Smooth muscle cell (in vitro differentiated cells): ENCODE results near the gene DDX4. TPM values are rescaled to one million over a fixed set of nuclear protein-coding genes. Genes with fewer than 3 reads are reported as not detected.

Source experiments
- DNase-seq: peaks from one replicate; lab custom pipeline; 2025; ENCODE audit not compliant: unreplicated experiment; lab: John Stamatoyannopoulos, UW
- H2AFZ ChIP-seq: fragments of 200-600 bp; sonication (generic); 2 replicates; pipeline ENCODE4 v1.6.0; 2016; ENCODE audit warnings: antibody characterized with exemption, low read depth, mild to moderate bottlenecking
- H3F3A ChIP-seq: fragments of 200-600 bp; sonication (generic); 2 replicates; pipeline ENCODE4 v1.6.0; 2017; ENCODE audit warnings: antibody characterized with exemption, low read depth
- H3K27ac ChIP-seq: fragments of 200-600 bp; sonication (generic); 2 replicates; pipeline ENCODE4 v1.5.1; 2016; ENCODE audit warnings: low read depth, mild to moderate bottlenecking
- H3K27me3 ChIP-seq: fragments of 200-600 bp; sonication (generic); 2 replicates; pipeline ENCODE4 v1.6.1; 2016; ENCODE audit warnings: low read depth, mild to moderate bottlenecking
- H3K36me3 ChIP-seq: fragments of 200-600 bp; sonication (generic); 2 replicates; pipeline ENCODE4 v1.5.1; 2016; ENCODE audit warnings: low read depth
- H3K4me1 ChIP-seq: fragments of 200-600 bp; sonication (generic); 2 replicates; pipeline ENCODE4 v1.5.1; 2016; ENCODE audit warnings: low read depth
- H3K4me2 ChIP-seq: fragments of 200-600 bp; sonication (generic); 2 replicates; pipeline ENCODE4 v1.6.0; 2016; ENCODE audit warnings: mild to moderate bottlenecking
- H3K4me3 ChIP-seq: fragments of 200-600 bp; sonication (generic); 2 replicates; pipeline ENCODE4 v1.5.1; 2016; ENCODE audit warnings: mild to moderate bottlenecking
- H3K79me2 ChIP-seq: fragments of 200-600 bp; sonication (generic); 2 replicates; pipeline ENCODE4 v1.6.0; 2016; ENCODE audit warnings: low read depth, mild to moderate bottlenecking
- H3K9ac ChIP-seq: fragments of 200-600 bp; sonication (generic); 2 replicates; pipeline ENCODE4 v1.6.0; 2016; ENCODE audit warnings: low read depth
- H3K9me3 ChIP-seq: fragments of 200-600 bp; sonication (generic); replicated peaks from 2 replicates; pipeline ENCODE4 v1.5.1; 2016; ENCODE audit warnings: low read depth
- H4K20me1 ChIP-seq: fragments of 200-600 bp; sonication (generic); 2 replicates; pipeline ENCODE4 v1.6.0; 2016; ENCODE audit warnings: low read depth
- CTCF ChIP-seq: fragments of 200-600 bp; sonication (generic); IDR thresholded peaks from 2 replicates; pipeline ENCODE4 v1.5.1; 2017; ENCODE audit warnings: borderline replicate concordance, mild to moderate bottlenecking, antibody characterized with exemption; ENCODE audit not compliant: insufficient read depth, poor library complexity, severe bottlenecking
- WGBS: methylation state at CpG from one replicate; pipeline ENCODE4 v1.1.7; 2016; ENCODE audit warnings: low lambda C conversion rate; 5-methylcytosine and 5-hydroxymethylcytosine counted together
- polyA plus RNA-seq: library from polyadenylated mRNA; unstranded; fragments of >200 nt; fragmentation: Nextera tagmentation; extraction: Ambion mirVana; gene quantifications from 2 replicates; pipeline ENCODE4 v1.2.1, GENCODE V29; 2016
- total RNA-seq: library from RNA; depleted of rRNA; stranded (reverse); fragments of >200 nt; gene quantifications from 2 replicates; pipeline ENCODE4 v1.2.3, GENCODE V29; 2014

DDX4 gene
- total and polyA plus RNA-seq, 2 experiments from 2014 or later: 0.09 TPM; not detected in 1

GRCh38 chr5:55701462-55702103 is 36.3 kb upstream of the DDX4 start:
- Histone ChIP-seq H3K4me1 (no peaks in the 10 kb centered on the region), H3K36me3 (peaks cover 9% of the 10 kb centered on the region), H3K79me2 (peaks cover 20% of the 10 kb centered on the region), H4K20me1 (peaks cover 3% of the 10 kb centered on the region), H3K27ac (no peak overlapping the region), H3K9ac (no peak overlapping the region), H3K27me3 (no peaks in the 10 kb centered on the region), H3F3A (no peaks in the 10 kb centered on the region), H3K9me3 (no peaks in the 10 kb centered on the region), H3K4me2 (no peak overlapping the region), H2AFZ (no peak overlapping the region), H3K4me3 (no peak overlapping the region)
- no peak for DNase-seq
- WGBS: 79% methylated on average over 3 of the region's 3 CpGs
- no peak for TF ChIP-seq CTCF

GRCh38 chr5:55702598-55703345 is 35.1 kb upstream of the DDX4 start:
- Histone ChIP-seq H3K4me1 (no peaks in the 10 kb centered on the region), H3K4me3 (no peak overlapping the region), H4K20me1 (peaks cover 3% of the 10 kb centered on the region), H3K36me3 (peaks cover 9% of the 10 kb centered on the region), H3K9ac (no peak overlapping the region), H3K79me2 (peaks cover 18% of the 10 kb centered on the region), H3F3A (no peaks in the 10 kb centered on the region), H3K27me3 (no peaks in the 10 kb centered on the region), H2AFZ (no peak overlapping the region), H3K27ac (no peak overlapping the region), H3K4me2 (no peak overlapping the region), H3K9me3 (no peaks in the 10 kb centered on the region)
- no peak for DNase-seq
- 76% methylated on average over 1 of the region's 1 CpG for WGBS
- no peak for TF ChIP-seq CTCF

GRCh38 chr5:55706230-55706629 is 31.6 kb upstream of the DDX4 start:
- no peak overlapping the region for H3K4me2 ChIP-seq
- H3K27ac ChIP-seq: no peak overlapping the region
- peaks cover 9% of the 10 kb centered on the region for H3K36me3 ChIP-seq
- H3K9ac ChIP-seq: no peak overlapping the region
- H3K79me2 ChIP-seq: peaks cover 28% of the 10 kb centered on the region
- no peaks in the 10 kb centered on the region for H3K9me3 ChIP-seq
- H3K4me3 ChIP-seq: no peak overlapping the region
- DNase-seq: no peak
- no peaks in the 10 kb centered on the region for H3F3A ChIP-seq
- H2AFZ ChIP-seq: no peak overlapping the region
- H3K27me3 ChIP-seq: no peaks in the 10 kb centered on the region
- H4K20me1 ChIP-seq: peaks cover 3% of the 10 kb centered on the region
- TF ChIP-seq CTCF: no peak
- no peaks in the 10 kb centered on the region for H3K4me1 ChIP-seq

- no peak overlapping the region for H3K4me2 ChIP-seq
- H3K9me3 ChIP-seq: no peaks in the 10 kb centered on the region
- no peak for TF ChIP-seq CTCF
- no peak for DNase-seq
- H4K20me1 ChIP-seq: no peaks in the 10 kb centered on the region
- no peaks in the 10 kb centered on the region for H3F3A ChIP-seq
- H3K9ac ChIP-seq: no peak overlapping the region
- peaks cover 5% of the 10 kb centered on the region for H3K4me1 ChIP-seq
- H3K4me3 ChIP-seq: no peak overlapping the region
- no peaks in the 10 kb centered on the region for H3K36me3 ChIP-seq
- H2AFZ ChIP-seq: no peak overlapping the region
- H3K27ac ChIP-seq: no peak overlapping the region
- peaks cover 24% of the 10 kb centered on the region for H3K79me2 ChIP-seq
- H3K27me3 ChIP-seq: no peaks in the 10 kb centered on the region
These were observed 29.1 kb upstream of the DDX4 start for GRCh38 chr5:55708732-55709131.
